ENCODE results near the gene RCBTB1. TPM values are rescaled to one million over a fixed set of nuclear protein-coding genes. Genes with fewer than 3 reads are reported as not detected.
A peak's percentile ranks its signal among the peaks of the same experiment; 100 is the strongest.

The RCBTB1 gene
- total RNA-seq, 2 experiments from 2014 or later = 15.1 to 31.1 TPM

DNA sequence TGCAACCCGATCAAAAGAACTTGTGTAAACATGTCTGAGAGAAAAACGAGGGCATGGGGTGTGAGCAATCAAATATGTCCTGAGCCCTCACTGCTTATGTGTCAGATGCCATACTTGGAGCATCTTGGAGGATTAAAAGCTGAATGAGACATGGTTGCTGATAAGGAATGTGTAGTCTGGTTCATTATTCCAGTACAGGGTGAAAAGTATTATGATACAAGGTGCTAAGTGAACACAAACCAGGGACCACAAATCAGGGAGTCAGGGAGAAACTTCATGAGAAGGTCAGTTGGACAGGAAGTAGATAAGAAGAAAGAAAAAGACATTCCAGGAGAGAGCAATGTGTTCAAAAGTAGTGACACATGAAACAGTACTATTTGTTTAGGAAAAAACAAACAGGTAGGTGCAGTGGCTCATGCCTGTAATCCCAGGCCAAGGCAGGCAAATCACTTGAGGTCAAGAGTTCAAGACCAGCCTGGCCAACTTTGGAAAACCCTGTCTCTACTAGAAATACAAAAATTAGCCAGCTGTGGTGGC, 2.0 kb upstream of the RCBTB1 start:
- Histone ChIP-seq H3K9me3 (ENCODE audit: low read length) (no peaks in the 10 kb centered on the region), H2AFZ (ENCODE audit: low read length) (peak overlapping the region; percentile 36), H3K4me1 (ENCODE audit: insufficient read depth, low read length, poor library complexity, severe bottlenecking) (peaks cover 18% of the 10 kb centered on the region), H3K9me2 (ENCODE audit: insufficient read depth, low read length) (no peaks in the 10 kb centered on the region), H3K4me2 (ENCODE audit: low read length) (no peak overlapping the region), H4K20me1 (ENCODE audit: insufficient read depth, low read length) (peaks cover 6% of the 10 kb centered on the region; the same call in 1 of the 2 replicates), H3K27ac (ENCODE audit: low read depth, low read length, poor library complexity, severe bottlenecking) (no peak overlapping the region), H3K4me3 (ENCODE audit: low read depth, low read length, poor library complexity, severe bottlenecking) (no peak overlapping the region), H3K79me2 (ENCODE audit: insufficient read depth, low read depth, low read length) (peaks cover 16% of the 10 kb centered on the region), H3K36me3 (ENCODE audit: insufficient read depth, low read length) (peaks cover 7% of the 10 kb centered on the region; the same call in 1 of the 2 replicates)
- POLR2A ChIA-PET = interaction anchor here (0.6 kb wide), 1 partner anchor 206 kb away, joined by 3 read pairs; no protein-coding TSS in a partner anchor
- no TSS peak for BruUV-seq (replicated peaks)
- CTCF ChIA-PET (ENCODE audit: unreplicated experiment) = no interaction called here
- intact Hi-C loops (cut with micrococcal nuclease; ENCODE audit: unreplicated experiment) = loop anchor here (5.0 kb wide), 1 partner anchor 90 kb away; the partner anchor contains the start of gene PHF11
- TF ChIP-seq, protein P1, sequence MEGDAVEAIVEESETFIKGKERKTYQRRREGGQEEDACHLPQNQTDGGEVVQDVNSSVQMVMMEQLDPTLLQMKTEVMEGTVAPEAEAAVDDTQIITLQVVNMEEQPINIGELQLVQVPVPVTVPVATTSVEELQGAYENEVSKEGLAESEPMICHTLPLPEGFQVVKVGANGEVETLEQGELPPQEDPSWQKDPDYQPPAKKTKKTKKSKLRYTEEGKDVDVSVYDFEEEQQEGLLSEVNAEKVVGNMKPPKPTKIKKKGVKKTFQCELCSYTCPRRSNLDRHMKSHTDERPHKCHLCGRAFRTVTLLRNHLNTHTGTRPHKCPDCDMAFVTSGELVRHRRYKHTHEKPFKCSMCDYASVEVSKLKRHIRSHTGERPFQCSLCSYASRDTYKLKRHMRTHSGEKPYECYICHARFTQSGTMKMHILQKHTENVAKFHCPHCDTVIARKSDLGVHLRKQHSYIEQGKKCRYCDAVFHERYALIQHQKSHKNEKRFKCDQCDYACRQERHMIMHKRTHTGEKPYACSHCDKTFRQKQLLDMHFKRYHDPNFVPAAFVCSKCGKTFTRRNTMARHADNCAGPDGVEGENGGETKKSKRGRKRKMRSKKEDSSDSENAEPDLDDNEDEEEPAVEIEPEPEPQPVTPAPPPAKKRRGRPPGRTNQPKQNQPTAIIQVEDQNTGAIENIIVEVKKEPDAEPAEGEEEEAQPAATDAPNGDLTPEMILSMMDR (conservative IDR thresholded peaks at IDR 0.05; ENCODE audit: low read length) = no peak
- TF ChIP-seq EZH2phosphoT487 (IDR thresholded peaks at IDR 0.05; ENCODE audit: borderline replicate concordance, low read depth, low read length) = no peak
- no peak for DNase-seq (ENCODE audit: low spot score)

DNA sequence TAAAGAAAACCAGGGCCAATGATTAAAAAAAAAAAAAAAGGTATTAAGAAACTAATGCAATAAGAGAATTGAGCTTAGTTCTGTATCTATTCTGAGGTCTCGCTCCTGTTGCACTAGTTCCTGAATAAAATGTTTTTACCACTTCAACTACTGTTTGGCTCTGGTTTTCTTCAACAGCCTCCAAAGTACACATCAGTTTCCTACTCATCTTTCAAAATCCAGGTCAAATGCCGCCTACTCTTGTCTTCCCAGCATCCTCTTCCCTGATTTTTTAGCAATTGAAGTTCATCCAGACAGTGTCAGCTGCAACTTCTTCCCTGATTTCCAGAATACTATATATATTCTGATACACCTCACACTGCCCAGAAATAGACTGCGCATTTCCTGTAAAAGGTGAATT, 1.4 kb upstream of the RCBTB1 start:
- Histone ChIP-seq H3K36me3 (ENCODE audit: insufficient read depth, low read length) (peaks cover 10% of the 10 kb centered on the region; the same call in 1 of the 2 replicates), H3K79me2 (ENCODE audit: insufficient read depth, low read depth, low read length) (peaks cover 16% of the 10 kb centered on the region), H3K4me3 (ENCODE audit: low read depth, low read length, poor library complexity, severe bottlenecking) (peak overlapping the region; percentile 90), H2AFZ (ENCODE audit: low read length) (peak overlapping the region; percentile 36), H3K9me3 (ENCODE audit: low read length) (no peaks in the 10 kb centered on the region), H3K27ac (ENCODE audit: low read depth, low read length, poor library complexity, severe bottlenecking) (no peak overlapping the region), H3K9me2 (ENCODE audit: insufficient read depth, low read length) (no peaks in the 10 kb centered on the region), H4K20me1 (ENCODE audit: insufficient read depth, low read length) (peaks cover 6% of the 10 kb centered on the region; the same call in 1 of the 2 replicates), H3K4me1 (ENCODE audit: insufficient read depth, low read length, poor library complexity, severe bottlenecking) (peaks cover 19% of the 10 kb centered on the region), H3K4me2 (ENCODE audit: low read length) (peak overlapping the region; percentile 86)
- TF ChIP-seq EZH2phosphoT487 (IDR thresholded peaks at IDR 0.05; ENCODE audit: borderline replicate concordance, low read depth, low read length) = no peak
- TF ChIP-seq, protein P1 (conservative IDR thresholded peaks at IDR 0.05; ENCODE audit: low read length) = no peak
- intact Hi-C loops (cut with micrococcal nuclease; ENCODE audit: unreplicated experiment) = loop anchor here (5.0 kb wide), 1 partner anchor 89 kb away; the partner anchor contains the start of gene PHF11
- no TSS peak for BruUV-seq (replicated peaks)
- no peak for DNase-seq (ENCODE audit: low spot score)
- POLR2A ChIA-PET = interaction anchor here (0.6 to 2.9 kb wide), 6 partner anchors 14 to 177 kb away, joined by 3 to 19 read pairs (median 4); partner anchors contain the start of genes CAB39L and SETDB2
- CTCF ChIA-PET (ENCODE audit: unreplicated experiment) = no interaction called here

DNA sequence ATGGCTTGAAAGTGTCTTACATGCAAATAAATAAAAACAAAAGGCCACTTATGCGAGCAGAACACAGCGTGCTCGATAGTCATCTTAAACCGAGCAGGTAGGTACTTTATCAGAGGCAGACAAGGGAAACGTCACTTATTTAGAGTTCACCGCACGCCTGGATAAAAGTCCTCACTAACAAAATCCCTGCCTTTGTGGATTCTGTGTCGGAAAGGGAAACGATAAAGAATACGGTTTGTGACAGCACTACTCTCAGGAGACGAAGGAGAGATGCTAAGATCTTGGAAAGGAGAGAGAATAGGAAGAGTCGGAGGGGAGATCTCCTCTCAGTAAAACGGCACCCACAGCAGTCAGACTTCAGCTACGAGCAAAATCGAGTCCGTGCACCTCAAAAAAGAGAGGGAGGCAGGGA, 581 bp downstream of the RCBTB1 start:
- Histone ChIP-seq H3K79me2 (ENCODE audit: insufficient read depth, low read depth, low read length) (peaks cover 16% of the 10 kb centered on the region), H4K20me1 (ENCODE audit: insufficient read depth, low read length) (peaks cover 6% of the 10 kb centered on the region; the same call in 1 of the 2 replicates), H3K4me2 (ENCODE audit: low read length) (peak overlapping the region; percentile 86), H3K27ac (ENCODE audit: low read depth, low read length, poor library complexity, severe bottlenecking) (peak overlapping the region; percentile 71), H3K9me2 (ENCODE audit: insufficient read depth, low read length) (no peaks in the 10 kb centered on the region), H3K36me3 (ENCODE audit: insufficient read depth, low read length) (peaks cover 26% of the 10 kb centered on the region), H3K4me3 (ENCODE audit: low read depth, low read length, poor library complexity, severe bottlenecking) (peak overlapping the region; percentile 90), H3K4me1 (ENCODE audit: insufficient read depth, low read length, poor library complexity, severe bottlenecking) (peaks cover 31% of the 10 kb centered on the region), H2AFZ (ENCODE audit: low read length) (peak overlapping the region; percentile 84), H3K9me3 (ENCODE audit: low read length) (no peaks in the 10 kb centered on the region)
- ChIA-PET POLR2A (interaction anchor here (0.9 to 2.9 kb wide), 3 partner anchors 14 to 141 kb away, joined by 3 to 19 read pairs (median 5); partner anchors contain the start of genes CAB39L and SETDB2), CTCF (ENCODE audit: unreplicated experiment) (no interaction called here)
- BruUV-seq (replicated peaks) = no TSS peak
- intact Hi-C loops (cut with micrococcal nuclease; ENCODE audit: unreplicated experiment) = loop anchor here (2.0 to 5.0 kb wide), 2 partner anchors 87 to 140 kb away; partner anchors contain the start of genes CAB39L, PHF11 and SETDB2
- TF ChIP-seq EZH2phosphoT487 (IDR thresholded peaks at IDR 0.05; ENCODE audit: borderline replicate concordance, low read depth, low read length) = no peak
- TF ChIP-seq, protein P1 (conservative IDR thresholded peaks at IDR 0.05; ENCODE audit: low read length) = no peak
- peak; percentile 60 for DNase-seq (ENCODE audit: low spot score)
